GM19025 (cell line): ENCODE measurements around the gene PRM1.
"Not testable (repeated sequence)": the region's sequence is repeated elsewhere in the genome, so short reads cannot be mapped to it uniquely, and the experiment has no call there.

ENCODE experiments used
- ATAC-seq: cut with Tn5 transposase; IDR thresholded peaks from one replicate; pipeline ENCODE4 v1.9.1; 2021; ENCODE audit warnings: mild to moderate bottlenecking, low read depth, moderate library complexity; ENCODE audit not compliant: unreplicated experiment

Gene PRM1

GRCh38 chr16:11298950-11299547, 17.9 kb upstream of the PRM1 start:
- not testable (repeated sequence) for ATAC-seq

- no peak for ATAC-seq
Observed at GRCh38 chr16:11298143-11298900, 17.2 kb upstream of the PRM1 start.

- peak; percentile 79 for ATAC-seq
Observed at GRCh38 chr16:11297492-11298142, 16.5 kb upstream of the PRM1 start.

- no peak for ATAC-seq
Observed at GRCh38 chr16:11296706-11297491, 15.8 kb upstream of the PRM1 start.

GRCh38 chr16:11296351-11296705, 15.2 kb upstream of the PRM1 start:
- ATAC-seq: no peak

- no peak for ATAC-seq
Observed at GRCh38 chr16:11295672-11296071, 14.5 kb upstream of the PRM1 start.

- ATAC-seq: no peak
Observed at GRCh38 chr16:11292076-11292748, 11.1 kb upstream of the PRM1 start.

GRCh38 chr16:11291091-11291703, 10.1 kb upstream of the PRM1 start:
- ATAC-seq: no peak

GRCh38 chr16:11290102-11290893, 9.2 kb upstream of the PRM1 start:
- ATAC-seq: no peak

- ATAC-seq: not testable (repeated sequence)
Observed at GRCh38 chr16:11289696-11290095, 8.6 kb upstream of the PRM1 start.

- ATAC-seq: no peak
Observed at GRCh38 chr16:11289202-11289601, 8.1 kb upstream of the PRM1 start.

GRCh38 chr16:11285842-11286241, 4.7 kb upstream of the PRM1 start:
- ATAC-seq: no peak

- no peak for ATAC-seq
Observed at GRCh38 chr16:11283820-11284248, 2.7 kb upstream of the PRM1 start.

GRCh38 chr16:11278681-11279628, 2.2 kb downstream of the PRM1 start:
- ATAC-seq: no peak

GRCh38 chr16:11277607-11278337, 3.4 kb downstream of the PRM1 start:
- no peak for ATAC-seq

GRCh38 chr16:11276896-11277593, 4.1 kb downstream of the PRM1 start:
- no peak for ATAC-seq
